ENCODE results near the gene DEFB132. TPM values are rescaled to one million over a fixed set of nuclear protein-coding genes. Genes with fewer than 3 reads are reported as not detected.

The DEFB132 gene
- total and polyA plus RNA-seq, 2 donors (not counting 1 experiment from before 2014, with no cell fraction given): not detected

- Histone ChIP-seq H3K4me2 (ENCODE audit: extremely low read depth, insufficient read depth, low read length) (peak overlapping the region; percentile 88), H2AFZ (ENCODE audit: low read length) (peak overlapping the region; percentile 18), H3K27ac (ENCODE audit: insufficient read depth, low read length) (peak overlapping the region; percentile 90), H3K9me3 (ENCODE audit: control insufficient read depth, insufficient read depth, low read depth, low read length) (no peaks in the 10 kb centered on the region), H3K36me3 (ENCODE audit: control insufficient read depth, insufficient read depth, low read length) (no peaks in the 10 kb centered on the region), H3K4me3 (replicated peaks in 1 of 4; ENCODE audit: control extremely low read depth in 1 of 4, insufficient read depth in 1 of 4, low read depth in 3 of 4, low read length in 4 of 4) (peak overlapping the region; percentile 77 to 94 (median 89)), H3K79me2 (ENCODE audit: control insufficient read depth, insufficient read depth, low read length) (peaks cover 38% of the 10 kb centered on the region), H3K9ac (ENCODE audit: insufficient read depth, low read length) (peak overlapping the region; percentile 94), H3K27me3 (ENCODE audit: control insufficient read depth, insufficient read depth, low read length) (no peaks in the 10 kb centered on the region), H3K4me1 (ENCODE audit: control insufficient read depth, extremely low read depth, insufficient read depth, low read length) (peaks cover 8% of the 10 kb centered on the region), H4K20me1 (ENCODE audit: control insufficient read depth, extremely low read depth, insufficient read depth, low read length) (no peaks in the 10 kb centered on the region)
- DNase-seq (ENCODE audit: low read depth in 2 of 2): peak; percentile 74 to 75
- TF ChIP-seq CTCF (conservative IDR thresholded peaks at IDR 0.05 in 1 of 2, IDR thresholded peaks at IDR 0.05 in 1 of 2; ENCODE audit: low read depth in 1 of 2, low read length in 2 of 2) (no peak), EZH2 (IDR thresholded peaks at IDR 0.05; ENCODE audit: low read length, missing control alignments) (no peak)
Measured at GRCh38 chr20:297925-298775, 40.6 kb downstream of the DEFB132 start.

- H3K79me2 ChIP-seq (ENCODE audit: control insufficient read depth, insufficient read depth, low read length): peaks cover 38% of the 10 kb centered on the region
- peak overlapping the region; percentile 90 for H3K27ac ChIP-seq (ENCODE audit: insufficient read depth, low read length)
- TF ChIP-seq EZH2 (IDR thresholded peaks at IDR 0.05; ENCODE audit: low read length, missing control alignments) (no peak), CTCF (conservative IDR thresholded peaks at IDR 0.05 in 1 of 2, IDR thresholded peaks at IDR 0.05 in 1 of 2; ENCODE audit: low read depth in 1 of 2, low read length in 2 of 2) (no peak)
- H4K20me1 ChIP-seq (ENCODE audit: control insufficient read depth, extremely low read depth, insufficient read depth, low read length): no peaks in the 10 kb centered on the region
- no peak overlapping the region for H2AFZ ChIP-seq (ENCODE audit: low read length)
- peak overlapping the region; percentile 77 to 94 (median 89) for H3K4me3 ChIP-seq (replicated peaks in 1 of 4; ENCODE audit: control extremely low read depth in 1 of 4, insufficient read depth in 1 of 4, low read depth in 3 of 4, low read length in 4 of 4)
- peaks cover 8% of the 10 kb centered on the region for H3K4me1 ChIP-seq (ENCODE audit: control insufficient read depth, extremely low read depth, insufficient read depth, low read length)
- DNase-seq (ENCODE audit: low read depth in 2 of 2): no peak
- H3K9me3 ChIP-seq (ENCODE audit: control insufficient read depth, insufficient read depth, low read depth, low read length): no peaks in the 10 kb centered on the region
- H3K36me3 ChIP-seq (ENCODE audit: control insufficient read depth, insufficient read depth, low read length): no peaks in the 10 kb centered on the region
- H3K4me2 ChIP-seq (ENCODE audit: extremely low read depth, insufficient read depth, low read length): peak overlapping the region; percentile 88
- no peaks in the 10 kb centered on the region for H3K27me3 ChIP-seq (ENCODE audit: control insufficient read depth, insufficient read depth, low read length)
- peak overlapping the region; percentile 94 for H3K9ac ChIP-seq (ENCODE audit: insufficient read depth, low read length)
Measured at GRCh38 chr20:298776-299391, 41.4 kb downstream of the DEFB132 start.

- H3K9ac ChIP-seq (ENCODE audit: insufficient read depth, low read length): no peak overlapping the region
- peak overlapping the region; percentile 61 for H3K4me2 ChIP-seq (ENCODE audit: extremely low read depth, insufficient read depth, low read length)
- DNase-seq (ENCODE audit: low read depth in 2 of 2): peak in 1 of 2 donors; percentile 23
- no peaks in the 10 kb centered on the region for H3K9me3 ChIP-seq (ENCODE audit: control insufficient read depth, insufficient read depth, low read depth, low read length)
- TF ChIP-seq CTCF (conservative IDR thresholded peaks at IDR 0.05 in 1 of 2, IDR thresholded peaks at IDR 0.05 in 1 of 2; ENCODE audit: low read depth in 1 of 2, low read length in 2 of 2) (no peak), EZH2 (IDR thresholded peaks at IDR 0.05; ENCODE audit: low read length, missing control alignments) (no peak)
- peak overlapping the region; percentile 38 to 91 (median 82) for H3K4me3 ChIP-seq (replicated peaks in 1 of 4; ENCODE audit: control extremely low read depth in 1 of 4, insufficient read depth in 1 of 4, low read depth in 3 of 4, low read length in 4 of 4)
- no peak overlapping the region for H3K27ac ChIP-seq (ENCODE audit: insufficient read depth, low read length)
- H3K79me2 ChIP-seq (ENCODE audit: control insufficient read depth, insufficient read depth, low read length): peaks cover 38% of the 10 kb centered on the region
- peaks cover 8% of the 10 kb centered on the region for H3K4me1 ChIP-seq (ENCODE audit: control insufficient read depth, extremely low read depth, insufficient read depth, low read length)
- H2AFZ ChIP-seq (ENCODE audit: low read length): no peak overlapping the region
- H3K36me3 ChIP-seq (ENCODE audit: control insufficient read depth, insufficient read depth, low read length): no peaks in the 10 kb centered on the region
- H3K27me3 ChIP-seq (ENCODE audit: control insufficient read depth, insufficient read depth, low read length): no peaks in the 10 kb centered on the region
- H4K20me1 ChIP-seq (ENCODE audit: control insufficient read depth, extremely low read depth, insufficient read depth, low read length): no peaks in the 10 kb centered on the region
Measured at GRCh38 chr20:300345-300990, 42.9 kb downstream of the DEFB132 start.

All from fibroblast of lung (primary cell).